Neutrophil (primary cell): ENCODE measurements around the gene ABCA5.

Experiments used
- H3K27ac ChIP-seq: fragments of 200-600 bp; sonication (generic); 2 replicates; pipeline ENCODE4 v1.5.1; 2016; ENCODE audit warnings: mild to moderate bottlenecking, moderate library complexity
- H3K27me3 ChIP-seq: fragments of 200-600 bp; sonication (generic); 2 replicates; pipeline ENCODE4 v1.6.0; 2016; ENCODE audit warnings: mild to moderate bottlenecking
- H3K36me3 ChIP-seq: fragments of 200-600 bp; sonication (generic); 2 replicates; pipeline ENCODE4 v1.5.1; 2017
- H3K4me1 ChIP-seq, 2 experiments: fragments of 200-600 bp in 1 of 2; sonication (generic) in 1 of 2; 1 replicate in 1 of 2; 2 replicates in 1 of 2; pipeline versions ENCODE4 v1.5.1 to v1.6.1; 2013 to 2016; ENCODE audit warnings: low read depth in 1 of 2, low read length in 1 of 2, mild to moderate bottlenecking in 1 of 2, moderate library complexity in 1 of 2; ENCODE audit not compliant: control insufficient read depth in 1 of 2, insufficient read depth in 1 of 2
- H3K4me3 ChIP-seq, 2 experiments: fragments of 200-600 bp in 1 of 2; sonication (generic) in 1 of 2; 1 replicate in 1 of 2; 2 replicates in 1 of 2; pipeline ENCODE4 v1.5.1; 2013 to 2016; ENCODE audit warnings: low read depth in 1 of 2, low read length in 1 of 2, mild to moderate bottlenecking in 1 of 2, moderate library complexity in 1 of 2
- H3K9me3 ChIP-seq: fragments of 200-600 bp; sonication (generic); 2 replicates; pipeline ENCODE4 v1.5.1; 2016
- CTCF ChIP-seq: fragments of 200-600 bp; sonication (generic); IDR thresholded peaks from 2 replicates; pipeline ENCODE4 v1.5.1; 2016; ENCODE audit warnings: antibody characterized with exemption

ABCA5 gene

GRCh38 chr17:69363488-69364210, 36.7 kb upstream of the ABCA5 start:
- no peak for TF ChIP-seq CTCF
- Histone ChIP-seq H3K27me3 (no peaks in the 10 kb centered on the region), H3K27ac (no peak overlapping the region), H3K36me3 (no peaks in the 10 kb centered on the region), H3K9me3 (no peaks in the 10 kb centered on the region), H3K4me3 (no peak overlapping the region), H3K4me1 (peaks cover 4 to 5% of the 10 kb centered on the region in 2 experiments)

GRCh38 chr17:69361156-69361555, 34.2 kb upstream of the ABCA5 start:
- TF ChIP-seq CTCF = no peak
- no peak overlapping the region for H3K27ac ChIP-seq
- H3K9me3 ChIP-seq = no peaks in the 10 kb centered on the region
- no peaks in the 10 kb centered on the region for H3K27me3 ChIP-seq
- no peak overlapping the region for H3K4me3 ChIP-seq
- peaks cover 0 to 9% of the 10 kb centered on the region in 2 experiments for H3K4me1 ChIP-seq
- H3K36me3 ChIP-seq = no peaks in the 10 kb centered on the region

GRCh38 chr17:69358688-69359596, 32.0 kb upstream of the ABCA5 start:
- peaks cover 0 to 9% of the 10 kb centered on the region in 2 experiments for H3K4me1 ChIP-seq
- H3K27ac ChIP-seq = no peak overlapping the region
- peaks cover under 1% of the 10 kb centered on the region for H3K27me3 ChIP-seq
- no peak for TF ChIP-seq CTCF
- no peaks in the 10 kb centered on the region for H3K9me3 ChIP-seq
- no peaks in the 10 kb centered on the region for H3K36me3 ChIP-seq
- H3K4me3 ChIP-seq = no peak overlapping the region

GRCh38 chr17:69357701-69358100, 30.8 kb upstream of the ABCA5 start:
- Histone ChIP-seq H3K27me3 (peaks cover 12% of the 10 kb centered on the region), H3K4me1 (peaks cover 0 to 9% of the 10 kb centered on the region in 2 experiments), H3K4me3 (no peak overlapping the region), H3K36me3 (no peaks in the 10 kb centered on the region), H3K9me3 (no peaks in the 10 kb centered on the region), H3K27ac (no peak overlapping the region)
- no peak for TF ChIP-seq CTCF

- peaks cover 16% of the 10 kb centered on the region for H3K27me3 ChIP-seq
- no peak overlapping the region for H3K4me3 ChIP-seq
- no peaks in the 10 kb centered on the region for H3K9me3 ChIP-seq
- TF ChIP-seq CTCF = no peak
- no peaks in the 10 kb centered on the region for H3K36me3 ChIP-seq
- H3K27ac ChIP-seq = no peak overlapping the region
- H3K4me1 ChIP-seq = peaks cover 0 to 9% of the 10 kb centered on the region in 2 experiments
These were observed 29.7 kb upstream of the ABCA5 start for GRCh38 chr17:69356625-69357024.
